Activated CD8-positive, alpha-beta T cell treated with anti-CD3 and anti-CD28 coated beads, Interleukin-2, amount 10 ng/mL, durations not matched to agents 7 days and 5 days (primary cell): ENCODE data around the gene RASGRP2. TPM values are rescaled to one million over a fixed set of nuclear protein-coding genes. Genes with fewer than 3 reads are reported as not detected.

ENCODE experiments used
- ATAC-seq: fragments of 150-1000 bp; cut with Tn5 transposase; one replicate; pipeline ENCODE4 v1.10.0; 2021; ENCODE audit warnings: moderate library complexity
- CTCF ChIA-PET: fragments of 350-600 bp; sonication (Branson Sonifier 250); formaldehyde crosslinking; loops from one replicate; lab custom pipeline; 2021; ENCODE audit warnings: antibody characterized with exemption; lab: Charles Lee
- POLR2A ChIA-PET: fragments of 350-600 bp; sonication (Branson Sonifier 250); formaldehyde crosslinking; loops from one replicate; lab custom pipeline; 2021; ENCODE audit warnings: antibody characterized with exemption; lab: Charles Lee
- DNase-seq: peaks from one replicate; pipeline ENCODE4 v3.0.0-alpha.2; 2020
- H3K27ac Mint-ChIP-seq: one replicate; pipeline ENCODE4 v1.8.0; 2021; ENCODE audit warnings: mild to moderate bottlenecking, mixed read lengths
- H3K27me3 Mint-ChIP-seq: one replicate; pipeline ENCODE4 v1.8.0; 2021; ENCODE audit warnings: low read depth, mixed read lengths
- H3K36me3 Mint-ChIP-seq: one replicate; pipeline ENCODE4 v1.8.0; 2021; ENCODE audit warnings: low read depth, mixed read lengths
- H3K4me1 Mint-ChIP-seq: one replicate; pipeline ENCODE4 v1.8.0; 2021; ENCODE audit warnings: low read depth, mixed read lengths
- H3K4me3 Mint-ChIP-seq: one replicate; pipeline ENCODE4 v1.8.0; 2021; ENCODE audit warnings: mild to moderate bottlenecking, mixed read lengths
- H3K9me3 Mint-ChIP-seq: one replicate; pipeline ENCODE4 v1.8.0; 2022; ENCODE audit warnings: mixed read lengths; ENCODE audit not compliant: insufficient read depth
- total RNA-seq, 2 experiments: library from RNA; stranded (reverse); gene quantifications; one replicate each; pipeline ENCODE4 v1.2.3, GENCODE V29; 2021

RASGRP2 gene
- total RNA-seq, 2 experiments from 2014 or later, result 101 to 115 TPM

DNA sequence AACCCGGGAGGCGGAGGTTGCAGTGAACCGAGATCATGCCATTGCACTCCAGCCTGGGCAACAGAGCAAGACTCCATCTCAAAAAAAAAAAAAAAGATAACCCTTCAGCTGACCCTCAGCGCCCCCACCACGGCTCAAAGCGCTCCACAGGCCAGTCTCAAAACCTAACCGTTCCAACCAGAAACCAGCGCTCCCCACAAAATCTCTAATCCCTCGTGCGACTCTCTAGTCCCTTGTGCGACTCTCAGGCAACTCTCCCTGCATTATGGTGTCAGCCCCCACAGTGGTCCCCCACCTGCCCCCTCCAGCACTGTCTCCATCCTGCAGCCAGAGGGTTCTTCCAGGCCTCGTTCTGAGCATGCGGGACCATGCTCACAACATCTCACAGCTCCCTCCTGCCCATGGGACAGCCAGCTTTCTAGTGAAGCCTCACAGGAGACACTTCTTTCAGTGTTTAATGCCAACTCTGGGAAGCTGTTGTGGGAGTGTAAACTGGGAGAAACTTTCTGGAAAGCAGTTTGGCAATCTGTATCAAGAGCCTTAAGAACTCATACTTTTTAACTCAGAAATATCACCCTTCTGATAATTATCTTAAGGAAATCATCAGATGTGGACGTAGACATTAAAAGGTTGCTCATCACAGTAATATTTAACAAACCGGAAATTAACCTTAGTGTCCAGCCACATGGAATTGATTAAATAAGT is 4.2 kb upstream of the RASGRP2 start:
- H3K27ac Mint-ChIP-seq, result peak overlapping the region; percentile 17
- POLR2A ChIA-PET, result interaction anchor here (1.1 to 6.0 kb wide), 3 partner anchors 10 to 28 kb away, joined by 3 to 102 read pairs (median 4); no protein-coding TSS in a partner anchor
- no peak for ATAC-seq
- peaks cover 47% of the 10 kb centered on the region for H3K4me1 Mint-ChIP-seq
- no peaks in the 10 kb centered on the region for H3K9me3 Mint-ChIP-seq
- peaks cover 19% of the 10 kb centered on the region for H3K36me3 Mint-ChIP-seq
- no peak for DNase-seq
- no peak overlapping the region for H3K4me3 Mint-ChIP-seq
- no peaks in the 10 kb centered on the region for H3K27me3 Mint-ChIP-seq
- CTCF ChIA-PET, result interaction anchor here (1.3 to 11.9 kb wide), 5 partner anchors 9 to 59 kb away, joined by 3 to 149 read pairs (median 6); partner anchors contain the start of gene PYGM

DNA sequence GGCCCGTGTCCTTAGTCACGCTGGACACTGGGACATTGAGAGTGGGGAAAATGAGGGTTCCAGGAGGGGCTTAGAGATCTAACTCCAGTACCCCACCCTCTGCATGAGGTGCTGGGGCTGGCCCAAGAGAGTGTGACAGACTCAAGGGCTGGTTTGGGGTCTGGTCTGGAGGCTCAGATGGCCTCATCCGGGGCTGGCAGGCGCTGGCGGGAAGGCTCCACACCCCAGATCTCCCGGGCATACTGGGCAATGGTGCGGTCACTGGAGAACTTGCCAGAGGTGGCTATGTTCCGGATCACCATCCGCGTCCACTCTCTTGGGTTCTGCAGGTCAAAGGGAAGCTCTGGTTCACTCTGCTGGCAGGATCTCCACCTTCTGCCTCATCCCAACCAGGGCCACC is 2.5 kb upstream of the RASGRP2 start:
- POLR2A ChIA-PET, result interaction anchor here (0.6 to 6.0 kb wide), 3 partner anchors 14 to 1918 kb away, joined by 3 to 102 read pairs (median 12); partner anchors contain the start of gene PYGM
- Mint-ChIP-seq H3K4me1 (peaks cover 50% of the 10 kb centered on the region), H3K9me3 (no peaks in the 10 kb centered on the region), H3K27me3 (no peaks in the 10 kb centered on the region), H3K27ac (peak overlapping the region; percentile 77), H3K36me3 (peaks cover 21% of the 10 kb centered on the region), H3K4me3 (peak overlapping the region; percentile 52)
- CTCF ChIA-PET, result interaction anchor here (1.3 to 11.9 kb wide), 5 partner anchors 10 to 58 kb away, joined by 3 to 149 read pairs (median 6); partner anchors contain the start of gene PYGM
- DNase-seq, result no peak
- no peak for ATAC-seq

- Mint-ChIP-seq H3K9me3 (no peaks in the 10 kb centered on the region), H3K4me3 (peak overlapping the region; percentile 90)
Observed at GRCh38 chr11:64745521-64746328, 1.8 kb upstream of the RASGRP2 start.

GRCh38 chr11:64745189-64745520 is 1.2 kb upstream of the RASGRP2 start:
- CTCF ChIA-PET, result interaction anchor here (1.5 to 11.9 kb wide), 7 partner anchors 11 to 56 kb away, joined by 5 to 149 read pairs (median 14); partner anchors contain the start of genes PYGM and SF1
- DNase-seq (peak; percentile 92), ATAC-seq (peak; percentile 22)
- H3K27ac Mint-ChIP-seq, result peak overlapping the region; percentile 97
- H3K9me3 Mint-ChIP-seq, result no peaks in the 10 kb centered on the region
- peak overlapping the region; percentile 90 for H3K4me3 Mint-ChIP-seq
- no peaks in the 10 kb centered on the region for H3K27me3 Mint-ChIP-seq
- peaks cover 25% of the 10 kb centered on the region for H3K36me3 Mint-ChIP-seq
- POLR2A ChIA-PET, result interaction anchor here (0.7 to 6.0 kb wide), 13 partner anchors 10 to 1904 kb away, joined by 3 to 102 read pairs (median 6); partner anchors contain the start of genes MEN1, PYGM, SF1 and TRMT112
- H3K4me1 Mint-ChIP-seq, result peaks cover 47% of the 10 kb centered on the region

More at GRCh38 chr11:64745521-64746328, 1.8 kb upstream of the RASGRP2 start:
- ATAC-seq (peak; percentile 52), DNase-seq (peak; percentile 92)
- peaks cover 24% of the 10 kb centered on the region for H3K36me3 Mint-ChIP-seq
- POLR2A ChIA-PET, result interaction anchor here (0.7 to 6.0 kb wide), 12 partner anchors 10 to 1904 kb away, joined by 3 to 102 read pairs (median 9); partner anchors contain the start of genes MEN1, PYGM and SF1
- H3K4me1 Mint-ChIP-seq, result peaks cover 52% of the 10 kb centered on the region
- CTCF ChIA-PET, result interaction anchor here (1.9 to 11.9 kb wide), 5 partner anchors 12 to 57 kb away, joined by 8 to 149 read pairs (median 28); partner anchors contain the start of genes PYGM and SF1
- H3K27me3 Mint-ChIP-seq, result no peaks in the 10 kb centered on the region
- H3K27ac Mint-ChIP-seq, result peak overlapping the region; percentile 97

DNA sequence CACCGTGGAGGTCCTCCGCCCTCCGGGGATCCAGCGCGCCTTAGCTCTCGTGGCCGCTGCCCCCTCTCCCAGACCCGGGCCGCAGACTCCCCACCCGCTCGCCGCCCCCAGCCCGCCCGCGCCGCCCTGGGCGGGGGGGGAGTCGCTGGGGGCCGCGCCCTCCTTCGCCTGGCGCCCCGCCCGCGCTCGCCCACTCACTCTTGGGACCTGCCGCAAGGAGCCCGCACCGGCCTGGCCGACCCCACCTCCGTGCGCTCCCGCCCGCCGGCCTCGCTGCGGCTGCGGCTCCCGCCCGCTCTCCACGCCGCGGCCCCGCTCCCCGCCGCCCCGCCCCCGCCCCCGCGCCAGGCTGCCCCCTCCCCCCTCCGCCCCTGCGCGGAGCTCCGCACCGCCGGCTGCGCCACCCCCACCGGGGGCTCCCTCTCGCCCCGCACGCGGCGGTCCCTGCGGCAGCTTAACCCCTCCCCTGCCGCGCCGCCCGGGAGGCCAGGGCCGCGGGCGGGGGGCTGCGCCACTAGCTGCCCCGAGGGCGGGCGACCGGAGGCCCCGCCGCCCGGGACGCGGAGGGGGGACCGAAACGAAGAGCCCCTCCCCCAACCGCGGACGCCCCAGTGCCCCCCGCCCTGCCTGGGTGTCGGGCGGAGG is 724 bp upstream of the RASGRP2 start:
- ChIA-PET POLR2A (interaction anchor here (0.6 to 6.0 kb wide), 15 partner anchors 10 to 1903 kb away, joined by 3 to 102 read pairs (median 6); partner anchors contain the start of genes MEN1, PYGM, SF1 and TRMT112), CTCF (interaction anchor here (0.9 to 11.9 kb wide), 14 partner anchors 9 to 104 kb away, joined by 3 to 149 read pairs (median 8); partner anchors contain the start of genes PYGM and SF1)
- H3K27ac Mint-ChIP-seq, result peak overlapping the region; percentile 97
- DNase-seq (peak; percentile 42), ATAC-seq (peak; percentile 1)
- H3K9me3 Mint-ChIP-seq, result no peaks in the 10 kb centered on the region
- H3K27me3 Mint-ChIP-seq, result no peaks in the 10 kb centered on the region
- peaks cover 45% of the 10 kb centered on the region for H3K4me1 Mint-ChIP-seq
- peak overlapping the region; percentile 90 for H3K4me3 Mint-ChIP-seq
- peaks cover 27% of the 10 kb centered on the region for H3K36me3 Mint-ChIP-seq

- H3K36me3 Mint-ChIP-seq, result peaks cover 32% of the 10 kb centered on the region
- POLR2A ChIA-PET, result interaction anchor here (1.0 to 6.0 kb wide), 8 partner anchors 21 to 67 kb away, joined by 4 to 102 read pairs (median 12); partner anchors contain the start of genes MEN1 and SF1
- ATAC-seq (peak; percentile 24), DNase-seq (peak; percentile 78)
- CTCF ChIA-PET, result interaction anchor here (0.7 to 11.9 kb wide), 18 partner anchors 9 to 106 kb away, joined by 3 to 149 read pairs (median 5); partner anchors contain the start of genes CDC42BPG, PYGM and SF1
- H3K9me3 Mint-ChIP-seq, result no peaks in the 10 kb centered on the region
- no peak overlapping the region for H3K27ac Mint-ChIP-seq
- no peaks in the 10 kb centered on the region for H3K27me3 Mint-ChIP-seq
- H3K4me3 Mint-ChIP-seq, result peak overlapping the region; percentile 84
- peaks cover 42% of the 10 kb centered on the region for H3K4me1 Mint-ChIP-seq
Observed at GRCh38 chr11:64742889-64743590, 902 bp downstream of the RASGRP2 start.

- DNase-seq, result peak; percentile 57
- peak; percentile 1 for ATAC-seq
- peak overlapping the region; percentile 72 for H3K4me3 Mint-ChIP-seq
- CTCF ChIA-PET, result interaction anchor here (0.7 to 11.9 kb wide), 14 partner anchors 9 to 106 kb away, joined by 3 to 149 read pairs (median 8); partner anchors contain the start of genes CDC42BPG, PYGM and SF1
- H3K27me3 Mint-ChIP-seq, result no peaks in the 10 kb centered on the region
- H3K27ac Mint-ChIP-seq, result no peak overlapping the region
- peaks cover 33% of the 10 kb centered on the region for H3K36me3 Mint-ChIP-seq
- no peaks in the 10 kb centered on the region for H3K9me3 Mint-ChIP-seq
- peaks cover 36% of the 10 kb centered on the region for H3K4me1 Mint-ChIP-seq
- POLR2A ChIA-PET, result interaction anchor here (0.6 to 6.0 kb wide), 4 partner anchors 22 to 37 kb away, joined by 3 to 102 read pairs (median 21); partner anchors contain the start of gene SF1
Observed at GRCh38 chr11:64742087-64742888, 1.7 kb downstream of the RASGRP2 start.

- H3K27ac Mint-ChIP-seq, result no peak overlapping the region
- H3K9me3 Mint-ChIP-seq, result no peaks in the 10 kb centered on the region
- H3K4me1 Mint-ChIP-seq, result peaks cover 29% of the 10 kb centered on the region
- ChIA-PET CTCF (interaction anchor here (1.4 to 11.9 kb wide), 7 partner anchors 8 to 103 kb away, joined by 4 to 149 read pairs (median 11); partner anchors contain the start of genes CDC42BPG, PYGM and SF1), POLR2A (interaction anchor here (0.6 kb wide), 1 partner anchor 27 kb away, joined by 3 read pairs; no protein-coding TSS in a partner anchor)
- H3K27me3 Mint-ChIP-seq, result no peaks in the 10 kb centered on the region
- DNase-seq (no peak), ATAC-seq (no peak)
- H3K4me3 Mint-ChIP-seq, result peak overlapping the region; percentile 72
- peaks cover 38% of the 10 kb centered on the region for H3K36me3 Mint-ChIP-seq
Observed at GRCh38 chr11:64741375-64742086, 2.4 kb downstream of the RASGRP2 start.

DNA sequence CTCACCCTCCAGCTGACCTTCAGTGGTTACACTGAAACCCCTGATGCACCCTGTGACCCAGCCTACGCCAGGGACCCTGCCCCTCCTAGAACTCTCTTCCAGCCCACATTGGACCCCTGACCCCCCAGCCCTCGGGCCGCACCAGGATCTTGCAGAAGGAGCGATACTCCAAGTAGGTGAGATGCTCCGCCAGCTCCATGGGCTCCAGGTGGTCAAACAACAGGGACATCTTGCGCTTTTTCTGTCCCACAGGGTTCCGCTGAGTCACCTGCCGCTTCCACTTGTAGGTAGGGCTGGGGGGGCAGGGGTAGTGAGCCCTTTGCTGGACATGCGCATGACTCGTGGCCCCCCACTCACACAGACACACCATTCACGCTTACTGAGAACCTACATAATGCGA is 4.1 kb downstream of the RASGRP2 start:
- H3K4me1 Mint-ChIP-seq, result peaks cover 25% of the 10 kb centered on the region
- ATAC-seq (no peak), DNase-seq (no peak)
- H3K27me3 Mint-ChIP-seq, result no peaks in the 10 kb centered on the region
- no peaks in the 10 kb centered on the region for H3K9me3 Mint-ChIP-seq
- ChIA-PET CTCF (interaction anchor here (0.7 to 1.6 kb wide), 3 partner anchors 11 to 51 kb away, joined by 3 to 4 read pairs (median 3); no protein-coding TSS in a partner anchor), POLR2A (interaction anchor here (0.6 kb wide), 1 partner anchor 30 kb away, joined by 4 read pairs; no protein-coding TSS in a partner anchor)
- H3K27ac Mint-ChIP-seq, result no peak overlapping the region
- peaks cover 45% of the 10 kb centered on the region for H3K36me3 Mint-ChIP-seq
- H3K4me3 Mint-ChIP-seq, result no peak overlapping the region
